Activated CD4-positive, alpha-beta T cell treated with anti-CD3 and anti-CD28 coated beads, Interleukin-2, amount 50 U/mL, for 4 hours (primary cell): ENCODE data around the gene PPP1R12B.

Source experiments
- DNase-seq, 2 experiments: peaks; one replicate each; pipeline ENCODE4 v3.0.0-alpha.2; 2020

Gene PPP1R12B

DNA sequence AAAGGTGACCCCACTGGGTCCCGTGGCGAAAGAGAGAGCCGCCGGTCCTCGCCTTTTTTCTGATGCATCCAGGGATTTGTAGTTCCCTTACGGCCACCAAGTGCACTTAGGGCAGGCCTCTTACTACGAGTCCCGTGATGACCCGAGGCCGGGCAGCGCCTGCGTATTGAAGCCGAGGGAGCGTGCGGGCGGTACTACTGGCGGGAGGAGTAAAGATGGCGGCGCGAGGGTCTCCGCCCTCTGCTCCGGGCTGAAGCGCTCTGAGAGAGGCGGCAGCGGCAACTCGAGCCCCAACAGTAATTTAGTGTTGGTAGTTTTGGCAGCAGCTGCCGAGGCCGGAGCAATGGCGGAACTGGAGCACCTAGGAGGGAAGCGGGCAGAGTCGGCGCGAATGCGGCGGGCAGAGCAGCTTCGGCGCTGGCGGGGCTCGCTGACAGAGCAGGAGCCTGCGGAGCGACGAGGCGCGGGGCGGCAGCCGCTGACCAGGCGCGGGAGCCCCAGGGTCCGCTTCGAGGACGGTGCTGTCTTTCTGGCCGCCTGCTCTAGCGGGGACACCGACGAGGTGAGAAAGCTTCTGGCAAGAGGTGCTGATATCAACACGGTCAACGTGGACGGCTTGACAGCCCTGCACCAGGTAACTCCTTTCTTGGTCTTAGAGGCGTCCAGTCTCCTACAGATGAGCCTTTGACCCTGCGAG lies at the start of gene PPP1R12B:
Gene PPP1R12B, plus strand, starts transcription at position 191 of the 697 bp plus-strand sequence. Its CDS starts 153 bp downstream, at position 344.
- peak; percentile 91 to 94 for DNase-seq

GRCh38 chr1:202302166-202302565 lies 46.3 kb upstream of the PPP1R12B start:
- DNase-seq, result no peak

GRCh38 chr1:202304375-202304774 lies 44.1 kb upstream of the PPP1R12B start:
- no peak for DNase-seq

DNA sequence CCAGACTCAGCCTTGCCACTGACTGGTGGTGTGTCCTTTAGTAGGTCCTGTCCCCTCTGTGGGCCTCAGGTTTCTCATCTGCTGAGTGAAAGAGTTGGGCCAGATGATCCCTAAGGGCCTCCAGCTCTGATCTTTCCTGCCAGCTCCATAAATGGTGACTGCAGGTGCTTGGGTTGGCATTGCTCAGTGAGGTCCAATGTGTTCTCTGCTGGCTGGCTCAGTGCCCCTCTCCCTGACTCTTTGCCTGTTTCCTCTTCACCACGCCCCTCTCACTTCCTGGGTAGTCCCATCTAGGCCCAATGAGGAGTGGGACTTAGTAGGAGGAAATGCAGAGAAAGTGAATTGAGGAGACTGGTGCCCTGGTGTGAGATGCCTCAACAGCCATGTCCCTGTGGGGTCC lies 43.3 kb upstream of the PPP1R12B start:
- no peak for DNase-seq

- no peak for DNase-seq
Measured at GRCh38 chr1:202306535-202307345, 41.8 kb upstream of the PPP1R12B start.

- no peak for DNase-seq
Measured at GRCh38 chr1:202310071-202310725, 38.3 kb upstream of the PPP1R12B start.

GRCh38 chr1:202310746-202311145 lies 37.8 kb upstream of the PPP1R12B start:
- no peak for DNase-seq

- DNase-seq, result no peak
Measured at GRCh38 chr1:202311875-202312635, 36.4 kb upstream of the PPP1R12B start.

- DNase-seq, result peak; percentile 66 to 69
Measured at GRCh38 chr1:202315576-202316168, 32.8 kb upstream of the PPP1R12B start.

DNA sequence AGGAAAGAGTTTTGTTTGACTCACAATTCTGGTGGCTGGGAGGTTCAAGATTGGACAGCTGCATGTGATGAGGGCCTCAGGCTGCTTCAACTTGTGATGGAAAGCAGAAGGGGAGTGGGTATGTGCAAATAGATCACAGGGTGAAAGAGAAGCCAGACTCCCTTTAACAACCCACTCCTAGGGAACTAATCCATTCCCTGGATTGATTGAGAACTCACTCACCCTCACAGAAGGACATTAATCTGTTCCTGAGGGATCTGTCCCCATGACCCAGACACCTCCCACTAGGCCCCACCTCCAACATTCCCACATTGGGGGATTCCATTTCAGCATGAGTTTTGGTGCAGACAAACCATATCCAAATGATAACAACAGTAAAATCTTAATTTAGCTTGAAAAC lies 32.3 kb upstream of the PPP1R12B start:
- DNase-seq, result no peak

DNA sequence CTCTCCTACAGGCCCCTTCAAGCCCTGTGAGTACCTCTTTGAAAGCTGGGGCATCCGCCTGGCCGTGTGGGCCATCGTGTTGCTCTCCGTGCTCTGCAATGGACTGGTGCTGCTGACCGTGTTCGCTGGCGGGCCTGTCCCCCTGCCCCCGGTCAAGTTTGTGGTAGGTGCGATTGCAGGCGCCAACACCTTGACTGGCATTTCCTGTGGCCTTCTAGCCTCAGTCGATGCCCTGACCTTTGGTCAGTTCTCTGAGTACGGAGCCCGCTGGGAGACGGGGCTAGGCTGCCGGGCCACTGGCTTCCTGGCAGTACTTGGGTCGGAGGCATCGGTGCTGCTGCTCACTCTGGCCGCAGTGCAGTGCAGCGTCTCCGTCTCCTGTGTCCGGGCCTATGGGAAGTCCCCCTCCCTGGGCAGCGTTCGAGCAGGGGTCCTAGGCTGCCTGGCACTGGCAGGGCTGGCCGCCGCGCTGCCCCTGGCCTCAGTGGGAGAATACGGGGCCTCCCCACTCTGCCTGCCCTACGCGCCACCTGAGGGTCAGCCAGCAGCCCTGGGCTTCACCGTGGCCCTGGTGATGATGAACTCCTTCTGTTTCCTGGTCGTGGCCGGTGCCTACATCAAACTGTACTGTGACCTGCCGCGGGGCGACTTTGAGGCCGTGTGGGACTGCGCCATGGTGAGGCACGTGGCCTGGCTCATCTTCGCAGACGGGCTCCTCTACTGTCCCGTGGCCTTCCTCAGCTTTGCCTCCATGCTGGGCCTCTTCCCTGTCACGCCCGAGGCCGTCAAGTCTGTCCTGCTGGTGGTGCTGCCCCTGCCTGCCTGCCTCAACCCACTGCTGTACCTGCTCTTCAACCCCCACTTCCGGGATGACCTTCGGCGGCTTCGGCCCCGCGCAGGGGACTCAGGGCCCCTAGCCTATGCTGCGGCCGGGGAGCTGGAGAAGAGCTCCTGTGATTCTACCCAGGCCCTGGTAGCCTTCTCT lies 30.3 kb upstream of the PPP1R12B start:
- no peak for DNase-seq

GRCh38 chr1:202319381-202320080 lies 29.0 kb upstream of the PPP1R12B start:
- no peak for DNase-seq

DNA sequence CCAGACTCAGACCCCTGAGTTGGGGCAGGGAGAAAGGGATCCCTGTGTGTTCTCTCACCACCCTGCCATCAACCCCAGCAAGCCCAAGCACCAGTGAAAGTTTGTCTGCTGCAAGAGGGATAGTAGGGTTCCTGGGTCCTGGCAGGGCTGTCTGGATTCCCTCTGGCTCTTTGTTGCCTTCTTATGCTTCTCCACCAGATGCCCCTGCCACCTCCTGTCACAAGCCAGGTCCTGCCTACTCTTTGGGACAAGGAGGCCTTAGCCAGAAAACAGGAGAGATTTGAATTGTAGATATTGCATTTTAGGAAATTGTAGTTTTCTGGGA lies 28.5 kb upstream of the PPP1R12B start:
- DNase-seq, result no peak

DNA sequence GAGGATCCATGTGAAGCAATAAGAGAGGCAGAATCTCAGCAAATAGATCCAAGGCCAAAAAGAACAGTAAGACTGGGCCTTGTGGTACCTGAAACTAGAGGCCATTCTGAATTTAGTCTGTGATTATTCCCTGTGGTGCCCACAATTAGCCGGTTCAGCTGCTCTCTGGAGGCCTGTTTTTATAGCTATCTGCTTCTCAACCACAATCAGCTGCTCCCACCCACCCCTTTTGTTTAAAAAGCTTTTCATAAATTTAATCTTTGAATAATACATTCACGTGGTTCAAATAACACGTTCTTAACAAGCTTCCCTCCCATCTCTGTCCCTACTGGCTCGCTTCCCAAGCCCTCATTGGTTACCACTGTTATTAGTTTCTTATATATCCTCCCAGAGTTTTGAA lies 24.8 kb upstream of the PPP1R12B start:
- no peak for DNase-seq

GRCh38 chr1:202324646-202325045 lies 23.9 kb upstream of the PPP1R12B start:
- no peak for DNase-seq

DNA sequence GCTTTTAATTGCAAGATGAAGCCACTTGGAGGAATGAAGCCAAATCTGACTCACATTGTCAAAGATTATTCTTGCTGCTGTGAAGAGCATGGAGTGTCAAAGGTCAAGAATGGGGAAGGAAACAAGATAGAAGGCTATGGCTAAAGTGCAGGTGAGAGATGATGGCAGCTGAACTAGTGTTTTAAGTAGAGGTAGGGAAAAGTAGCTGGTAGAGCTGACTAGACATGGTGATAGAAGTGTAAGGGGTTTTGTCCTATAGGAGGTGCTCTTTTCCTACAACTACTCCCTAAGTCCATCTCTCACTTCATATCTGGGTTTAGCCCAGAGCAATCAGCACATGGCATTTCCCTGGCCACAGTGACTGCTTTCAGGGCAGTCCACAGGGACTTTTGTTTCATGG lies 18.6 kb upstream of the PPP1R12B start:
- DNase-seq, result no peak

DNA sequence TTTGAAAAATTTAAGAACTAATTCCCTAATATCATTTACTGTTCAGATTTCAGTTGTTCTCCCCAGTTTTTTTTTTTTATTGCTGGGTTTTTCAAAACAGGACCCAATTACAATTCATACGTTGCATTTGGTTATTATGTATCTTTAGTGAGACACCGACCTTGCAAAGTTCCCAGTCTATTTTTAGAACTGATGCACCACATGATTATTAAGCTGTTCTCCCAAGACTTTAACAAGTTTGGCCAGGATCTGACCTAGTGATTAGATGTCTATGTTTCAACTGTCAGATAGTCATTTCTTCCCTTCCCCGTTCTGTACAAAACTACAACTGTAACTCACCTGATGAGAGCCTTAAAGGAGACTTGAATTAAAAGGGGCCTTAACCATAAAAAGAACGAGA lies 14.6 kb upstream of the PPP1R12B start:
- no peak for DNase-seq

DNA sequence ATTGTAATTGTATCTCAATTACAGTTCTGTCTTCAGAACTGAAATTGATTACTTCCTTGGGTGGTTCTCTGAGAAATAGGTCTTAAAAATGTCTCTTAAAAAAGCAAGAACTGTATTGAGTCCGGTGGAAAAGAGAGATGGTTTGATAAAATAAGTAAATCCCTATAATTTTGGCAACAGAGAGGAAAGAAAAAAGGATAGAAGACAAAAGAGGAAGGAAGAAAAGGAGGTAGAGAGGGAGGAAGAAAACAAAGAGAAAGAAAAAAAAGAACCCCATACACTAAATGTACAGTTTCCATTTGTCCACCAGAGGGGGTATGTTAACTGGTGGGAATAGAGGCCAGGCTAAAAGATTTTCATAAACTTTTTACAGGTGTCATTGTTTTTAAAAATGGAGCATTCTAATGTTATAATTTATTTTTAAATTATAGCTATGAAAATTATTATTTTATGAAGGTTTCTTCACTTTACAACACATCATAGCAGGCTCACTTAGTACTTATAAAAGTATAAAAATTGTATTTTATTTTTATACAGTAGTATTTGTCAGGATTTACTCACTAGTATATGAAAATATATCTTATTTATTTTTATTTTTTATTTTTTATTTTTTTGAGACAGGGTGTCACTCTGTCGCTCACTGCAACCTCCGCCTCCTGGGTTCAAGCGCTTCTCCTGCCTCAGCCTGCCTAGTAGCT lies 4.7 kb upstream of the PPP1R12B start:
- DNase-seq, result no peak

DNA sequence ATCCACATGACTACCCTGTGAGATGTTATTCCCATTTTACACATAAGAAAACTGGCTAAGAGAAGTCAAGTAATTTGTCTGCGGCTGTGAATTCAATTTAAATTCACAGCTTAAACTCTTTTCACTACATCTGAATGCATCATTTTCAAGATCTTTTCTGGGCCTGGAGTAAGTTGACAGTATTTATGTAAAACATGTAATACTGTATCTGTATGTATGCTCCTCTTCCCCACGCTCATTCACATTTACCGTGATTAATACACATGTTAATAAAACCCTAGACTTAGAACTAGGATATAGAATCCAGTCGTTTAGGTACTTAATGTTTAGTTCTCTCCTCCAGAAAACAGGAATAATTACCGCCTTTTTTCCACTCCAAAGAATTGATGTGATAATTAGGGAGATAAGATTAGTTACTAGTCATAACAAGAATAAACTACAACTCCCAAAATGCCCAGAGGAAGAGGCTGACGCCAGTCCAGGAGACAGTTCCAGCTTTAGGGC lies 442 bp upstream of the PPP1R12B start:
- no peak for DNase-seq
